CD4-positive, alpha-beta T cell treated with Interleukin-15 for 4 hours (primary cell): ENCODE measurements around the gene ARL5B.
A peak's percentile ranks its signal among the peaks of the same experiment; 100 is the strongest.
"Not testable (repeated sequence)": the region's sequence is repeated elsewhere in the genome, so short reads cannot be mapped to it uniquely, and the experiment has no call there.

Source experiments
- DNase-seq: peaks from one replicate; pipeline ENCODE4 v3.0.0-alpha.2; 2020; ENCODE audit warnings: low spot score

Gene ARL5B

GRCh38 chr10:18659125-18659818, at the start of gene ARL5B:
Gene ARL5B (plus strand): TSS chr10:18659431. CDS start chr10:18659638, 207 bp downstream.
- peak; percentile 94 for DNase-seq

GRCh38 chr10:18610517-18610916, 48.7 kb upstream of the ARL5B start:
- no peak for DNase-seq

- no peak for DNase-seq
Measured at GRCh38 chr10:18611168-18611567, 48.1 kb upstream of the ARL5B start.

- no peak for DNase-seq
Measured at GRCh38 chr10:18615618-18616017, 43.6 kb upstream of the ARL5B start.

GRCh38 chr10:18616337-18616736, 42.9 kb upstream of the ARL5B start:
- no peak for DNase-seq

GRCh38 chr10:18619016-18619415, 40.2 kb upstream of the ARL5B start:
- DNase-seq: no peak

- no peak for DNase-seq
Measured at GRCh38 chr10:18620856-18621255, 38.4 kb upstream of the ARL5B start.

GRCh38 chr10:18623671-18624070, 35.6 kb upstream of the ARL5B start:
- not testable (repeated sequence) for DNase-seq

GRCh38 chr10:18625886-18626285, 33.3 kb upstream of the ARL5B start:
- DNase-seq: no peak

- DNase-seq: peak; percentile 67
Measured at GRCh38 chr10:18627452-18628018, 31.7 kb upstream of the ARL5B start.

GRCh38 chr10:18632500-18632899, 26.7 kb upstream of the ARL5B start:
- DNase-seq: not testable (repeated sequence)

- no peak for DNase-seq
Measured at GRCh38 chr10:18635995-18636394, 23.2 kb upstream of the ARL5B start.

- not testable (repeated sequence) for DNase-seq
Measured at GRCh38 chr10:18637400-18637799, 21.8 kb upstream of the ARL5B start.

GRCh38 chr10:18639719-18640118, 19.5 kb upstream of the ARL5B start:
- DNase-seq: not testable (repeated sequence)

GRCh38 chr10:18647151-18647550, 12.1 kb upstream of the ARL5B start:
- DNase-seq: no peak

- DNase-seq: no peak
Measured at GRCh38 chr10:18647945-18648344, 11.3 kb upstream of the ARL5B start.

GRCh38 chr10:18649364-18649959, 9.8 kb upstream of the ARL5B start:
- DNase-seq: no peak

GRCh38 chr10:18650404-18650997, 8.7 kb upstream of the ARL5B start:
- DNase-seq: no peak

GRCh38 chr10:18651324-18652007, 7.8 kb upstream of the ARL5B start, which contains the start of gene NSUN6:
Gene NSUN6 (minus strand): TSS chr10:18651587. CDS start chr10:18651203, 384 bp downstream.
- DNase-seq: peak; percentile 91

GRCh38 chr10:18653112-18653511, 6.1 kb upstream of the ARL5B start:
- no peak for DNase-seq

GRCh38 chr10:18656724-18657123, 2.5 kb upstream of the ARL5B start:
- DNase-seq: no peak
